Progenitor cell of endocrine pancreas (in vitro differentiated cells): ENCODE results near the gene POLR2E. TPM values are rescaled to one million over a fixed set of nuclear protein-coding genes. Genes with fewer than 3 reads are reported as not detected.

Source experiments
- DNase-seq: peaks from one replicate; pipeline ENCODE4 v3.0.0; 2021; ENCODE audit warnings: low spot score; ENCODE audit not compliant: unreplicated experiment
- H3K27ac Mint-ChIP-seq: 2 replicates; pipeline ENCODE4 v1.8.0; 2021; ENCODE audit warnings: mild to moderate bottlenecking, moderate library complexity, mixed read lengths
- H3K27me3 Mint-ChIP-seq: 2 replicates; pipeline ENCODE4 v1.8.0; 2021; ENCODE audit warnings: mixed read lengths
- H3K36me3 Mint-ChIP-seq: 2 replicates; pipeline ENCODE4 v1.8.0; 2022; ENCODE audit warnings: mixed read lengths; ENCODE audit not compliant: insufficient read depth
- H3K4me1 Mint-ChIP-seq: 2 replicates; pipeline ENCODE4 v1.8.0; 2021; ENCODE audit warnings: low read depth, mixed read lengths
- H3K4me3 Mint-ChIP-seq: 2 replicates; pipeline ENCODE4 v1.8.0; 2021; ENCODE audit warnings: low read depth, mild to moderate bottlenecking, moderate library complexity, mixed read lengths
- H3K9me3 Mint-ChIP-seq: 2 replicates; pipeline ENCODE4 v1.8.0; 2021; ENCODE audit warnings: low read depth, mixed read lengths
- CTCF ChIP-seq: fragments of 200-600 bp; sonication (generic); IDR thresholded peaks from one replicate; pipeline ENCODE4 v1.5.0; 2021; ENCODE audit warnings: antibody characterized with exemption, mild to moderate bottlenecking; ENCODE audit not compliant: unreplicated experiment
- total RNA-seq: library from RNA; stranded (reverse); gene quantifications from 2 replicates; pipeline ENCODE4 v1.2.1, GENCODE V29; 2021

The POLR2E gene
- total RNA-seq, 1 donor from 2014 or later, result 161 TPM

DNA sequence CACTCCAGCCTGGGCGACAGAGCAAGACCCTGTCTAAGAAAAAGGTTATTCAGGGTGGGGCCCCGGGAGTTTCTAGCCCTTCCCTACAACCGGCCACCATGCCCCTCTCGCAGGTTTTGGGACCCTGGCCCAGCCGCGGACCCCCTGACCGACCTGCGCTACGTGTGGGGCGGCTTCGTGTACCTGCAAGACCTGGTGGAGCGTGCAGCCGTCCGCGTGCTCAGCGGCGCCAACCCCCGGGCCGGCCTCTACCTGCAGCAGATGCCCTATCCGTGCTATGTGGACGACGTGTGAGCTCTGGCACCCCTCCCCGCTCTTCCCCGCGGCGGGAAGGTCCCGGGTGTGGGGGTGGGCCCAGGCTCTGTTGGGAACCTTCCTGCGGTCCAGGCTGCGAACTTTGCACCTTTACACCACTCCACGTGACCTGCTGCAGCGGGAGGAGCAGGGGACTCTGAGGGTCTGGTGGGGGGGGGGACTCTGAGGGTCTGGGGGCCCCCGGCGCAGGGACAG is 49.0 kb downstream of the POLR2E start:
- no peaks in the 10 kb centered on the region for H3K9me3 Mint-ChIP-seq
- H3K4me1 Mint-ChIP-seq, result peaks cover 1% of the 10 kb centered on the region
- H3K27me3 Mint-ChIP-seq, result no peaks in the 10 kb centered on the region
- no peak for TF ChIP-seq CTCF
- DNase-seq, result no peak
- H3K36me3 Mint-ChIP-seq, result peaks cover 1% of the 10 kb centered on the region
- no peak overlapping the region for H3K27ac Mint-ChIP-seq
- H3K4me3 Mint-ChIP-seq, result no peak overlapping the region

DNA sequence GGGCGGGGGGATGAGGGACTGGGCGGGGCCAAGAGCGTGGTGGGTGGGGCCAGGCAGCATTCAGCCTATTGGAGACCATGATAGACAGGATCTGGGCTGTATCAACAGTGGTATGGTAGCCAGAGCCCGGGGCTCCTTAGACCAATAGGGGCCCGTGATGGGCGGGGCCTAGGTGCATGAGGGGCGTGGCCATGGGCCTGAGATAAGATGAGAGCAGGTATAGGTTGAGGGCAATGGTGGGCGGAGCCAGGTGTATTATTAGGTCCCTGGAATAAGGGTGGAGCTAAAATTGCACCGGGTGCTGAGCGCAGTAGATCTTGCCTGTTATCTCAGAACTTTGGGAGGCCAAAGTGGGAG is 50.0 kb downstream of the POLR2E start:
- DNase-seq, result no peak
- Mint-ChIP-seq H3K9me3 (no peaks in the 10 kb centered on the region), H3K27ac (no peak overlapping the region), H3K27me3 (no peaks in the 10 kb centered on the region), H3K36me3 (peaks cover 1% of the 10 kb centered on the region), H3K4me3 (no peak overlapping the region), H3K4me1 (peaks cover 5% of the 10 kb centered on the region)
- no peak for TF ChIP-seq CTCF

DNA sequence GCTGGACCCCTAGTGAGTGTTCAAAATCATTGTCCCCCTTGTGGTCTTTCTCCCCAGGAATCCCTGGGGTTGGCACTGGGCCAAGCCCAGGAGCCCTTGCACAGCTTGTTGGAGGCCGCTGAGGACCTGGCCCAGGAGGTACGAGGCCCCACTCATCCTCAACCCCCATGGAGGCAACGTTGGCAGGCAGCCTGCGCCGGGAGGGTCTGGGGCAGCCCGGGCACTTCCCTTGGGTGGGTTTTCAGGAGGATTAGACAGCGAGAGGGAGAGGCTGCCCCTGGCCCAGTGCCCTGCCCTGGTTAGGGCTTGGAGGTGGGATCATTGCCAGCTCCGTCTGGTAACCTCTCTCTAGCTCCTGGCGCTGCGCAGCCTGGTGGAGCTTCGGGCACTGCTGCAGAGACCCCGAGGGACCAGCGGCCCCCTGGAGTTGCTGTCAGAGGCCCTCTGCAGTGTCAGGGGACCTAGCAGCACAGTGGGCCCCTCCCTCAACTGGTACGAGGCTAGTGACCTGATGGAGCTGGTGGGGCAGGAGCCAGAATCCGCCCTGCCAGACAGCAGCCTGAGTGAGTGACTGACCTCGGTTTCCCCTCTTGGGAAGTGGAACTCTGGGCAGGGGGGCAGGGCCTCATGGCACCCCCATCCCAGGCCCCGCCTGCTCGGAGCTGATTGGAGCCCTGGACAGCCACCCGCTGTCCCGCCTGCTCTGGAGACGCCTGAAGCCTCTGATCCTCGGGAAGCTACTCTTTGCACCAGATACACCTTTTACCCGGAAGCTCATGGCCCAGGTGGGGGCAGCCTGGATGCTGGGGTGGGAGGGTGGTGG is 52.3 kb downstream of the POLR2E start:
- no peak for TF ChIP-seq CTCF

GRCh38 chr19:1041835-1042685 is 53.1 kb downstream of the POLR2E start:
- H3K4me3 Mint-ChIP-seq, result no peak overlapping the region
- H3K27ac Mint-ChIP-seq, result no peak overlapping the region

More for the DNA sequence above, 52.3 kb downstream of the POLR2E start:
- no peak overlapping the region for H3K4me3 Mint-ChIP-seq
- peaks cover 7% of the 10 kb centered on the region for H3K4me1 Mint-ChIP-seq
- H3K27me3 Mint-ChIP-seq, result no peaks in the 10 kb centered on the region
- H3K27ac Mint-ChIP-seq, result no peak overlapping the region
- peaks cover 4% of the 10 kb centered on the region for H3K36me3 Mint-ChIP-seq
- DNase-seq, result no peak
- no peaks in the 10 kb centered on the region for H3K9me3 Mint-ChIP-seq

More at GRCh38 chr19:1041835-1042685, 53.1 kb downstream of the POLR2E start:
- H3K4me1 Mint-ChIP-seq, result peaks cover 7% of the 10 kb centered on the region
- no peaks in the 10 kb centered on the region for H3K9me3 Mint-ChIP-seq
- no peak for TF ChIP-seq CTCF
- H3K27me3 Mint-ChIP-seq, result no peaks in the 10 kb centered on the region
- DNase-seq, result no peak
- peaks cover 9% of the 10 kb centered on the region for H3K36me3 Mint-ChIP-seq
